Muscle of leg (tissue), 11 donors: ENCODE measurements around the gene IGF2R. TPM values are rescaled to one million over a fixed set of nuclear protein-coding genes. Genes with fewer than 3 reads are reported as not detected.

ENCODE experiments used
- DNase-seq: peaks from one replicate; pipeline ENCODE4 v3.0.0; 2013
- H3K27ac ChIP-seq: one replicate; pipeline ENCODE4 v1.5.1; 2013; ENCODE audit warnings: mild to moderate bottlenecking, low read length, control low read depth
- H3K27me3 ChIP-seq: one replicate; pipeline ENCODE4 v1.6.1; 2013; ENCODE audit warnings: low read length; ENCODE audit not compliant: control insufficient read depth, insufficient read depth
- H3K36me3 ChIP-seq: one replicate; pipeline ENCODE4 v1.6.1; 2013; ENCODE audit warnings: low read length; ENCODE audit not compliant: control insufficient read depth, insufficient read depth
- H3K4me1 ChIP-seq: one replicate; pipeline ENCODE4 v1.6.1; 2013; ENCODE audit warnings: low read length; ENCODE audit not compliant: control insufficient read depth, insufficient read depth
- H3K4me3 ChIP-seq: one replicate; pipeline ENCODE4 v1.5.1; 2013; ENCODE audit warnings: low read length, control low read depth
- H3K9me3 ChIP-seq: replicated peaks from 2 replicates; pipeline ENCODE4 v1.6.1; 2013; ENCODE audit warnings: low read depth, low read length; ENCODE audit not compliant: control insufficient read depth
- WGBS: methylation state at CpG from one replicate; pipeline ENCODE4 v1.1.5; 2013; ENCODE audit warnings: missing lambda C conversion rate; ENCODE audit not compliant: insufficient coverage; 5-methylcytosine and 5-hydroxymethylcytosine counted together
- polyA plus RNA-seq, 8 donors: library from polyadenylated mRNA; unstranded; fragments of 120-200 nt; gene quantifications; one replicate each; pipeline versions ENCODE4 v1.2.1 to v1.2.3, GENCODE V29; 2013; ENCODE audit warnings: inconsistent platforms in 1 of 8, low replicate concordance in 1 of 8; ENCODE audit not compliant: insufficient read length in 8 of 8, insufficient read depth in 1 of 8
- total RNA-seq: library from RNA; stranded (reverse); fragments of 120-200 nt; gene quantifications from one replicate; pipeline ENCODE4 v1.2.4, GENCODE V29; 2013

IGF2R gene
- total and polyA plus RNA-seq, 9 donors, result 66.6 to 133 (median 123) TPM

- Histone ChIP-seq H3K9me3 (no peaks in the 10 kb centered on the region), H3K4me3 (peak overlapping the region; percentile 4), H3K36me3 (peaks cover 6% of the 10 kb centered on the region), H3K27me3 (no peaks in the 10 kb centered on the region), H3K4me1 (peaks cover 7% of the 10 kb centered on the region), H3K27ac (no peak overlapping the region)
- 36% methylated on average over 47 of the region's 57 CpGs for WGBS
- DNase-seq, result peak; percentile 90
These were observed 37.1 kb downstream of the IGF2R start for GRCh38 chr6:160005861-160006540.

DNA sequence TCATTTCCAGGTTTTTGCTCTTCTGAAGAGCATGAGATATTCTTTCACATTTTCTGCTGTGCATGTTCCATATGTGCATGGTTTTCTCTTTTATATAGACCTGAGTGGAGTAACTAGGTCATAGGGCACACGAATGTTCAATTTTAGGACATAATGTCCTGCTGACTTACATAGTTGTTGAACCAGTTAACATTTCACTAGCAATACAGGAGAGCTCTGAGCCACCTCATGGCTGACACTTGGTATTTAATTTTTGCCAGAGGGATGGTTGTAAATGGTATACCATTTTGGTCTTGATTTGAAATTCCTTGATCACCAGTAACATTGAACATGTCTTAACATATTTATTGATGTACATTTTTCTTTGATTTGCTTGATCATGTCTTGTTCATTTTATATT lies 38.3 kb downstream of the IGF2R start:
- peaks cover 11% of the 10 kb centered on the region for H3K36me3 ChIP-seq
- H3K4me3 ChIP-seq, result no peak overlapping the region
- peaks cover 13% of the 10 kb centered on the region for H3K4me1 ChIP-seq
- H3K9me3 ChIP-seq, result no peaks in the 10 kb centered on the region
- no peak overlapping the region for H3K27ac ChIP-seq
- no peaks in the 10 kb centered on the region for H3K27me3 ChIP-seq
- WGBS, result no CpG with 5 or more reads among the region's 1 CpG
- DNase-seq, result no peak

GRCh38 chr6:160007611-160008010 lies 38.7 kb downstream of the IGF2R start:
- no peak overlapping the region for H3K27ac ChIP-seq

DNA sequence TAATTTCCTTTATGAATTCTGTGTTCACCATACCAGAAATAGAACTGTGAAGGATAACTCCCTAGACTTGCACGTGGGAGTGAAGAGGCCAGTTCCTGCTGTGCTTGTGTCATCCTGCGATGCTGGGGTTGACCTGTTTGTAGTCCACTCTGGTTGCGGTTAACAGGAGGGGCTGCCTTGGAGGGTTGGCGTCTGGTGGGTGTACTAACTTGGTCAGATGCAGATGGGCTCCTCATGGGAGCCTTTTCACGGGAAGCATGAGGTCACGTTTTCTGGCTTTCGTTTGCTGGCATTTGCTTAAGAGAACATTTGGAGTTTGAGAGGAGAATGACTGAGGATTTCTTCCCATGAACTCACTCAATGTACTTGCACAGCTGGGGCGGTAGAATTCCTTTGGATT lies 41.2 kb downstream of the IGF2R start:
- peaks cover 19% of the 10 kb centered on the region for H3K36me3 ChIP-seq
- DNase-seq, result peak; percentile 98
- H3K27me3 ChIP-seq, result no peaks in the 10 kb centered on the region
- peak overlapping the region; percentile 87 for H3K27ac ChIP-seq
- 27% methylated on average over 7 of the region's 8 CpGs for WGBS
- H3K4me1 ChIP-seq, result peaks cover 18% of the 10 kb centered on the region
- no peaks in the 10 kb centered on the region for H3K9me3 ChIP-seq
- no peak overlapping the region for H3K4me3 ChIP-seq

More at GRCh38 chr6:160007611-160008010, 38.7 kb downstream of the IGF2R start:
- Histone ChIP-seq H3K27me3 (no peaks in the 10 kb centered on the region), H3K4me1 (peaks cover 14% of the 10 kb centered on the region), H3K9me3 (no peaks in the 10 kb centered on the region), H3K36me3 (peaks cover 15% of the 10 kb centered on the region), H3K4me3 (no peak overlapping the region)
- peak; percentile 60 for DNase-seq
- no CpG with 5 or more reads among the region's 2 CpGs for whole genome bisulfite sequencing

DNA sequence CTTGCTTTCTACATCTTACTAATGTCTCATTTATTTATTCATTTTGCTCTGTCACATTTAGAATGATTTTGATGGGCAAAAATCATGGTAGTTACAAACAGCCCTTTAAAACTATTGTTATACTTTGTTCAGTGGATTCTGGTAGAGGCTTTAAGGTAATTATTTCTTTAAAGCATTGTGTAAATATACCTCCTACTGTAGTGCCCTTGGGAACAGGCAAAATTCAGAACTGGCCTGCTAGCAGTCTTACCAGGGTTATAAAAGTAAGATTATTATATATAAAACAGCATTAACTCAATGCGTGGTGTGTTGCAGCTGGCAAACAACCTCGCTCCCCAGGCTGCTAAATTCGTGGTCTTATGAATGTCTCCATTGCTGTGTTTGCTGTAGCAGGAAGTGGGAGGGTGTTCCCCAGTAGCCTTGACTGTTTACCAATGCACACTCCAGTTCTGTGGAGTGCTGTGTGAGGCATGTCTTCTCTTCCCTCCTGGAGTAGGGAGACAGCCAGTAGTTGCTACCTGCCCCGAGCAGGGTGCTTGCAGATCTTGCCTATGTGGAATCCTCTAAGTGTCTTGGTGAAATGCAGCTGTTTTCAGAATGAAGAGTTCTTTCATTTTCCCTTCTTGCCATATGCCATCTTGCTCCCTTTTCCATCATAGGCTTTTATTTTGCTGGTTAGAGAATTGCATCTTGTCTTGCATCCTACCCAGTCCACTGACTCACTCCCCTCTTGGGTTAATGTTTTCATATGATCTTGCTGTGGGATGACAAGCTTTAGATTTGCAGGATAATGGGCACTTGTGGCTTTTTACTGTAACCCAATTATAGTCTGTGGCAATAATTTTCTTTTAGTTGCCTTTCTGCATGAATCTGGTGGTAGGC lies 45.3 kb downstream of the IGF2R start:
- no peak for DNase-seq
- Histone ChIP-seq H3K27ac (peak overlapping the region; percentile 1), H3K9me3 (no peaks in the 10 kb centered on the region), H3K4me1 (peaks cover 18% of the 10 kb centered on the region), H3K4me3 (no peak overlapping the region), H3K27me3 (no peaks in the 10 kb centered on the region), H3K36me3 (peaks cover 31% of the 10 kb centered on the region)
- WGBS, result no CpG with 5 or more reads among the region's 4 CpGs

GRCh38 chr6:160014869-160015182 lies 45.9 kb downstream of the IGF2R start:
- Histone ChIP-seq H3K9me3 (no peaks in the 10 kb centered on the region), H3K36me3 (peaks cover 31% of the 10 kb centered on the region), H3K27me3 (no peaks in the 10 kb centered on the region), H3K4me1 (peaks cover 18% of the 10 kb centered on the region), H3K27ac (no peak overlapping the region), H3K4me3 (no peak overlapping the region)
- no CpG with 5 or more reads among the region's 2 CpGs for WGBS
- no peak for DNase-seq

DNA sequence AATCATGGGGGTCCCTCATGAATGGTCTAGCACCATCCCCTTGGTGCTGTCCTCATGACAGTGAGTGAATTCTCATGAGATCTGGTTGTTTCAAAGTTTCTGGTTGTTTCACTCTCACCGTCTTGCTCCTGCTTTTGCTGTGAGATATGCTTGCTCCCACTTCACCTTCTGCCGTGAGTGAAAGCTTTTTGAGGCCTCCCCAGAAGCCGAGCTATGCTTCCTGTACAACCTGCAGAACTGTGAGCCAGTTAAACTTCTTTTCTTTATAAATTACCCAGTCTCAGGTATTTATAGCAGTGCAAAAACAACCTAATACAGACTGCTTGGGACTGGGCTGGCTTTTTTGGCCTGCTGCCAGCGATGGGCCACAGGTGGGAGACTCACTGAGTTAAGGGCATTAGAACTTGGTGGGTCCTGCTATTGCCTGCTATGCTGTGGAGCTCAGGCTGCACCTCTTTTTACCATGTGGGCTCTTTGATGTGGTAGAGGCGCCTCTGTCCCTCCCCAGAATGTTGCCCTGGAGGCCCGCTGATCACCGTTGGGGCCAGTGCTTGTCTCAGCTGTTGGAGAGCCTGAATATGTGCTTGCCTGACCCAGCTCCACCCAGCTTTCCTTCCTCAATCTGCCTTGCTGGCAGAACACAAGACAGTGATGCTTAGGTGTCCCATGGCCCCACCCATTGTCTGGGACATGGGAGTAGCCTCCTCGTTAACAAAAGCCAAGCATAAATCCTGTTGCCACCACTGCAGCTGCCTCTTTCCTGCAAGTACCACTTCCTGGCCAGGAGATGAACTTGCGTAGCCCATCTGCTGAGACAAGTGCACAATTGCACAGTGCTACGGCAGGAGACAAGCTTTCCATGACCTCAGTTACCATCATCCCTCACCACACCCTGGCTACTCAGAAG lies 47.1 kb downstream of the IGF2R start:
- H3K27ac ChIP-seq, result no peak overlapping the region
- H3K36me3 ChIP-seq, result peaks cover 29% of the 10 kb centered on the region
- DNase-seq, result no peak
- H3K4me1 ChIP-seq, result peaks cover 11% of the 10 kb centered on the region
- no peak overlapping the region for H3K4me3 ChIP-seq
- no peaks in the 10 kb centered on the region for H3K9me3 ChIP-seq
- 90% methylated on average over 6 of the region's 10 CpGs for WGBS
- H3K27me3 ChIP-seq, result no peaks in the 10 kb centered on the region

- no peak for DNase-seq
- Histone ChIP-seq H3K27ac (no peak overlapping the region), H3K36me3 (peaks cover 29% of the 10 kb centered on the region), H3K4me3 (no peak overlapping the region), H3K4me1 (no peaks in the 10 kb centered on the region), H3K27me3 (no peaks in the 10 kb centered on the region), H3K9me3 (no peaks in the 10 kb centered on the region)
- WGBS, result no CpG with 5 or more reads among the region's 1 CpG
These were observed 53.2 kb downstream of the IGF2R start for GRCh38 chr6:160022101-160022500.

DNA sequence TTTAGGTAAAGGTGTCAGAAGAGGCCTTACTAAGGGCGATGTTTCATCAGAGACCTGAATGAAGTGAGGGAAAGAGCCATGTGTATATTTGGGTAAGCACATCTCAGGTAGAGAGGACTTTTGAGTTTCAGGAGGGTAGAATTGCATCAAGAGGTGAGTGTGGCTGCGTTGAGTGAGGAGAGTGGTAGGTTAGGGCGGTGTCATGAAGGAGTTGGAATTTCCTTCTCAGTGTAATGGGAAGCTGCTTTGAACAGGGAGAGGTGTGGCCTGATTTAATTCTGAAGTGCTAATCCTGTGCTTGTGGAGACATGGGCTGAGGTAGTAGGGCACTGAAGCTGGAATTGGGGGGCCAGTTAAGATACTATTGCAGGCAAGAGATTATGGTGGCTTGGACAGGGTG lies 53.9 kb downstream of the IGF2R start:
- no peak overlapping the region for H3K27ac ChIP-seq
- no peaks in the 10 kb centered on the region for H3K9me3 ChIP-seq
- no peak overlapping the region for H3K4me3 ChIP-seq
- peaks cover 36% of the 10 kb centered on the region for H3K36me3 ChIP-seq
- WGBS, result 98% methylated on average over 3 of the region's 3 CpGs
- no peak for DNase-seq
- H3K4me1 ChIP-seq, result no peaks in the 10 kb centered on the region
- no peaks in the 10 kb centered on the region for H3K27me3 ChIP-seq

- Histone ChIP-seq H3K27ac (no peak overlapping the region), H3K36me3 (peaks cover 44% of the 10 kb centered on the region), H3K4me3 (no peak overlapping the region), H3K27me3 (no peaks in the 10 kb centered on the region), H3K9me3 (no peaks in the 10 kb centered on the region), H3K4me1 (peaks cover 7% of the 10 kb centered on the region)
- no peak for DNase-seq
- 90% methylated on average over 8 of the region's 8 CpGs for WGBS
These were observed 55.3 kb downstream of the IGF2R start for GRCh38 chr6:160024152-160024551.
